GM23248 (cell line): ENCODE results near the gene PHACTR3. TPM values are rescaled to one million over a fixed set of nuclear protein-coding genes. Genes with fewer than 3 reads are reported as not detected.

ENCODE experiments used
- DNase-seq: peaks from one replicate; pipeline ENCODE4 v3.0.0-alpha.2; 2015
- H2AFZ ChIP-seq: fragments of 200-600 bp; sonication (generic); 2 replicates; pipeline ENCODE4 v1.6.1; 2016; ENCODE audit warnings: antibody characterized with exemption
- H3F3A ChIP-seq: fragments of 200-600 bp; sonication (generic); 2 replicates; pipeline ENCODE4 v1.6.1; 2016; ENCODE audit warnings: mild to moderate bottlenecking, antibody characterized with exemption, mixed run types; ENCODE audit not compliant: insufficient read depth
- H3K27ac ChIP-seq: fragments of 200-600 bp; sonication (generic); 2 replicates; pipeline ENCODE4 v1.5.1; 2016; ENCODE audit warnings: mild to moderate bottlenecking
- H3K27me3 ChIP-seq: fragments of 200-600 bp; sonication (generic); replicated peaks from 2 replicates; pipeline ENCODE4 v1.6.1; 2016; ENCODE audit warnings: mild to moderate bottlenecking; ENCODE audit not compliant: insufficient read depth
- H3K36me3 ChIP-seq: fragments of 200-600 bp; sonication (generic); 2 replicates; pipeline ENCODE4 v1.6.1; 2016; ENCODE audit warnings: low read depth, mild to moderate bottlenecking
- H3K4me1 ChIP-seq: fragments of 200-600 bp; sonication (generic); 2 replicates; pipeline ENCODE4 v1.6.1; 2016; ENCODE audit warnings: mild to moderate bottlenecking; ENCODE audit not compliant: insufficient read depth
- H3K4me2 ChIP-seq: fragments of 200-600 bp; sonication (generic); one replicate; pipeline ENCODE4 v1.6.1; 2016; ENCODE audit warnings: mild to moderate bottlenecking; ENCODE audit not compliant: unreplicated experiment
- H3K4me3 ChIP-seq: fragments of 200-600 bp; sonication (generic); 2 replicates; pipeline ENCODE4 v1.5.1; 2016; ENCODE audit warnings: mild to moderate bottlenecking
- H3K79me2 ChIP-seq: fragments of 200-600 bp; sonication (generic); 2 replicates; pipeline ENCODE4 v1.6.1; 2016; ENCODE audit warnings: mild to moderate bottlenecking; ENCODE audit not compliant: insufficient read depth
- H3K9ac ChIP-seq: fragments of 200-600 bp; sonication (generic); 2 replicates; pipeline ENCODE4 v1.6.1; 2016; ENCODE audit warnings: mild to moderate bottlenecking
- H3K9me2 ChIP-seq: fragments of 200-600 bp; sonication (generic); 2 replicates; pipeline ENCODE4 v1.6.1; 2016; ENCODE audit warnings: mixed run types, mild to moderate bottlenecking, moderate library complexity; ENCODE audit not compliant: insufficient read depth
- H3K9me3 ChIP-seq: fragments of 200-600 bp; sonication (generic); one replicate; pipeline ENCODE4 v1.6.1; 2017; ENCODE audit warnings: low read depth
- H4K20me1 ChIP-seq: fragments of 200-600 bp; sonication (generic); 2 replicates; pipeline ENCODE4 v1.6.0; 2016; ENCODE audit not compliant: insufficient read depth
- EZH2 ChIP-seq: fragments of 200-600 bp; sonication (generic); IDR thresholded peaks from 2 replicates; pipeline ENCODE4 v1.6.1; 2018; ENCODE audit warnings: antibody characterized with exemption, mild to moderate bottlenecking; ENCODE audit not compliant: insufficient read depth, poor library complexity, severe bottlenecking
- EZH2phosphoT487 ChIP-seq: fragments of 200-600 bp; sonication (generic); IDR thresholded peaks from 2 replicates; pipeline ENCODE4 v1.6.1; 2018; ENCODE audit warnings: antibody characterized with exemption, moderate library complexity, mild to moderate bottlenecking, low read depth; ENCODE audit not compliant: insufficient read depth
- WGBS, 2 experiments: methylation state at CpG; one replicate each; pipeline ENCODE4 v1.1.6; 2015 to 2017; ENCODE audit warnings: low lambda C conversion rate in 2 of 2, low coverage in 1 of 2; ENCODE audit errors: missing lambda C conversion rate in 2 of 2; 5-methylcytosine and 5-hydroxymethylcytosine counted together
- in situ Hi-C: fragments of 300-500 bp; cut with MboI; formaldehyde crosslinking; loops from 2 replicates; pipeline ENCODE4 v1.15.0; 2020
- polyA plus RNA-seq: library from polyadenylated mRNA; unstranded; fragments of >200 nt; fragmentation: Nextera tagmentation; extraction: Ambion mirVana; gene quantifications from 2 replicates; pipeline ENCODE4 v1.2.1, GENCODE V29; 2016
- total RNA-seq: library from RNA; depleted of rRNA; stranded (reverse); fragments of >200 nt; shearing (Covaris generic); gene quantifications from 2 replicates; pipeline ENCODE4 v1.2.3, GENCODE V29; 2014

The PHACTR3 gene
- total and polyA plus RNA-seq, 2 experiments from 2014 or later: not detected

- no peaks in the 10 kb centered on the region for H3K9me3 ChIP-seq
- 53 to 59% methylated on average over 16 of the region's 16 CpGs for WGBS, 2 experiments
- in situ Hi-C loops: no loop called here
- H3K27me3 ChIP-seq: no peaks in the 10 kb centered on the region
- no peak for DNase-seq
- H3K9me2 ChIP-seq: no peaks in the 10 kb centered on the region
- H3K79me2 ChIP-seq: no peaks in the 10 kb centered on the region
- H3K4me2 ChIP-seq: no peak overlapping the region
- TF ChIP-seq EZH2phosphoT487 (no peak), EZH2 (no peak)
- H3K36me3 ChIP-seq: no peaks in the 10 kb centered on the region
- H2AFZ ChIP-seq: no peak overlapping the region
- no peaks in the 10 kb centered on the region for H3F3A ChIP-seq
- no peaks in the 10 kb centered on the region for H3K4me1 ChIP-seq
- no peak overlapping the region for H3K27ac ChIP-seq
- no peak overlapping the region for H3K4me3 ChIP-seq
- no peak overlapping the region for H3K9ac ChIP-seq
- no peaks in the 10 kb centered on the region for H4K20me1 ChIP-seq
Observed at GRCh38 chr20:59827138-59828056, 223.1 kb downstream of the PHACTR3 start.

- Histone ChIP-seq H3K27me3 (peaks cover under 1% of the 10 kb centered on the region; the same call in 1 of the 2 replicates), H3K4me1 (no peaks in the 10 kb centered on the region), H3K9ac (no peak overlapping the region), H3K4me2 (no peak overlapping the region), H3F3A (no peaks in the 10 kb centered on the region), H3K36me3 (no peaks in the 10 kb centered on the region), H3K27ac (no peak overlapping the region), H3K79me2 (no peaks in the 10 kb centered on the region), H3K4me3 (no peak overlapping the region), H2AFZ (no peak overlapping the region), H4K20me1 (no peaks in the 10 kb centered on the region), H3K9me3 (no peaks in the 10 kb centered on the region), H3K9me2 (no peaks in the 10 kb centered on the region)
- WGBS, 2 experiments: 58 to 64% methylated on average over 14 to 15 of the region's 15 CpGs
- no peak for TF ChIP-seq EZH2phosphoT487
- no peak for TF ChIP-seq EZH2
- in situ Hi-C loops: no loop called here
- DNase-seq: no peak
Observed at GRCh38 chr20:59828125-59829053, 224.0 kb downstream of the PHACTR3 start.

- no peak for DNase-seq
- Histone ChIP-seq H3K79me2 (no peaks in the 10 kb centered on the region), H2AFZ (no peak overlapping the region), H3K27ac (no peak overlapping the region), H3K9ac (no peak overlapping the region), H3K9me3 (no peaks in the 10 kb centered on the region), H4K20me1 (no peaks in the 10 kb centered on the region), H3K4me1 (no peaks in the 10 kb centered on the region), H3F3A (no peaks in the 10 kb centered on the region), H3K27me3 (peaks cover 5% of the 10 kb centered on the region), H3K36me3 (no peaks in the 10 kb centered on the region), H3K4me3 (no peak overlapping the region), H3K4me2 (no peak overlapping the region), H3K9me2 (no peaks in the 10 kb centered on the region)
- no peak for TF ChIP-seq EZH2
- TF ChIP-seq EZH2phosphoT487: no peak
- 57 to 61% methylated on average over 19 of the region's 19 CpGs for WGBS, 2 experiments
- in situ Hi-C loops: no loop called here
Observed at GRCh38 chr20:59829054-59829785, 224.9 kb downstream of the PHACTR3 start.
